NCI-H128 (cell line): Measurements from ENCODE around the gene OBSCN.

Source experiments
- DNase-seq: peaks from one replicate; lab custom pipeline; 2025; ENCODE audit not compliant: unreplicated experiment; lab: John Stamatoyannopoulos, UW

OBSCN gene

GRCh38 chr1:228304225-228304624 is 96.4 kb downstream of the OBSCN start:
- no peak for DNase-seq

DNA sequence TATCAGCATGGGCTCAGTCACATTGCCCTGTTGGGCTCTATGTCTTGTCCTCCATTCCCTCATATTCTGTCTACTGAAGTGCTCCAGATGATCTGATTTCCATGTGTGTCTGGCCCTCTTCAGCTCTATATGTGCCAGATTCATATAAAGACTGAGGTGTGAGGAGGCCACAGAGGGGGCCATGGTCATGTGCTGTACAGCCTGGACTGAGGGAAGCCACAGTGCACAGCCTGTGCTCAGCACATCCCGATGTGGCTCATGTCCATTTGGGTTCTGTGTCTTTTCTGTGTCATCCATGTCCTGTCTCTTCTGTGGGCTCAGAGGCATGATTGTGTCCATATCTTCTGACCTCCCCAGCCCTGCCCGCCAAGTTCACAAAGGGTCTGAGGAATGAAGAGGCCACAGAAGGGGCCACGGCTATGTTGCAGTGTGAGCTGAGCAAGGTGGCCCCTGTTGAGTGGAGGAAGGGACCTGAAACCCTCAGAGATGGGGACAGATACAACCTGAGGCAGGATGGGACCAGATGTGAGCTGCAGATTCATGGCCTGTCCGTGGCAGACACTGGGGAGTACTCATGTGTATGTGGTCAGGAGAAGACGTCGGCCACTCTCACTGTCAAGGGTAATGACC is 97.0 kb downstream of the OBSCN start:
- no peak for DNase-seq

DNA sequence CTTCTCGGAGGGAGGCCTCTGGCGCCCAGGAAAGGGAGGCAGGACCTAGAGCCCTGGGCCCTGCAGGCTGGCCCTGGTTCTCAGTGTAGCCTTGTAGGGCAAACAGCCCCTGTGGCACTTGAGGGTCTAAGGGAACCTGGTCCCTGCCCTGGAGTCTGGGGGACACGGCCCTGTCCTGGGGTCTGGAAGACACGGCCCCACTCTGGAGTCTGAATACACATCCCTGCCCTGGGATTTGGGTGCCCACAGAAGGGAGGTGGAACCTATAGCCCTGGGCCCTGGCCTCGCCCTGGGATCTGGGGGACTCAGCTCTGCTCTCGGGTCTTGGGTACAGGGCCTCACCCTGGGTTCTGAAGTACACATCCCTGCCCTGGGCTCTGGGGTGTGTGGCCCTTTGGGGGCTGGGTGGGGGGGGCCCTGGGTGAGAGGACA is 97.9 kb downstream of the OBSCN start:
- no peak for DNase-seq

DNA sequence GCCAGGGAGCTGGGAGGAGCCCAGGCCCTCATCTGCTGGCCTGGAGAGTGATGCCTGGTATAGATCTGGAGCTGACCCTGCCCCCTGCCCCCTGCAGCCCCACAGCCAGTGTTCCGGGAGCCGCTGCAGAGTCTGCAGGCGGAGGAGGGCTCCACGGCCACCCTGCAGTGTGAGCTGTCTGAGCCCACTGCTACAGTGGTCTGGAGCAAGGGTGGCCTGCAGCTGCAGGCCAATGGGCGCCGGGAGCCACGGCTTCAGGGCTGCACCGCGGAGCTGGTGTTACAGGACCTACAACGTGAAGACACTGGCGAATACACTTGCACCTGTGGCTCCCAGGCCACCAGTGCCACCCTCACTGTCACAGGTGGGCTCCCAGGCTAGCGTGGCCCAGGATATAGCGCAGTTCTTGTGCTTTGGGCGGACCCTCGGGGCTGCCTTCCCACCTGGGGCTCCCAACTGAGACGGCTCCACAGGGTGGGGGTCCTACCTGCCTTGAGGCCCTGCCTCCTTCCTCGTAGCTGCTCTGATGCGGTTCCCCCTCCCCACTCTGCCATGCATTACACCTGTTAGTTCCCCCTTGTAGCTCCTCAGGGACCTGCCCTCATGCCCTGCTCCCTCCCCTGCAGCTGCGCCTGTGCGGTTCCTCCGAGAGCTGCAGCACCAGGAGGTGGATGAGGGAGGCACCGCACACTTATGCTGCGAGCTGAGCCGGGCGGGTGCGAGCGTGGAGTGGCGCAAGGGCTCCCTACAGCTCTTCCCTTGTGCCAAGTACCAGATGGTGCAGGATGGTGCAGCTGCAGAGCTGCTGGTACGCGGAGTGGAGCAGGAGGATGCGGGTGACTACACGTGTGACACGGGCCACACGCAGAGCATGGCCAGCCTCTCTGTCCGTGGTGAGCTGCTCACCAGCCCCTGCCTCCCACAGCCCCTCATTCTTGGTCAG is 98.7 kb downstream of the OBSCN start:
- DNase-seq = no peak

GRCh38 chr1:228307218-228308023 is 99.6 kb downstream of the OBSCN start:
- DNase-seq = no peak

- no peak for DNase-seq
These were observed 100.3 kb downstream of the OBSCN start for GRCh38 chr1:228308085-228308601.

- DNase-seq = no peak
These were observed 100.9 kb downstream of the OBSCN start for GRCh38 chr1:228308628-228309325.

DNA sequence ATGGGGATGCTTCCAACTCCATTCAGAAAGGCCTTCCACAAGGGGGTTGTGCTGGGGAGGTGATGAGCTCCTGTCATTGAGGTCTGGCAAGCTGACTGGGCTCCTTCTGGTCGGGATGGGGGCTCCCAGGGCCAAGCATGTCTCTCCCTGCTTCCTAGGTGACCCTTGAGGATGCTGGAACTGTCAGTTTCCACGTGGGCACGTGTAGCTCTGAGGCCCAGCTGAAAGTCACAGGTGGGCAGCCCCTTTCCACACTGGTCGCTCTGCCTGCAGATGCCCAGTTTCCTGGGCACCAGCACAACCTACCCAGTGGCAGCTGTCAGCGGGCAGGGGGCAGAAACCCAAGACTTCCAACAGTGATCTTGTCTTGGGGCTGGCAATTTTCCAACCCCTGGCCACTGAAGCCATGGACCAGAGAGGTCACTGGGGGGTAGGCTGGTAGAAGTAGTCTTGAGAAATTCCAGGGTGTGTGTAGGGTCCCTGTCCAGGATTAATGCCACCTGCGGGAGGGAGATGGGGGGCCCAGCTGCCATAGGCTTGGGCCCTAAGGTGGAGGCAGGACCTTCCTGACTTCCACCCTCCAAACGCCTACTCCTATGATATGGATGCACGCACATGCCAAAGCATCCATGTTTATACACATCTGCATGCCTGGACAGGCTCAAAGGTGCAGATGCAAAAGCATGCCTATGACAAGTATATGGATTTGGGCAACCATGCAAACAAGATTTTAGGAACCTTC is 101.7 kb downstream of the OBSCN start:
- DNase-seq = no peak

- no peak for DNase-seq
These were observed 102.4 kb downstream of the OBSCN start for GRCh38 chr1:228310162-228310792.

DNA sequence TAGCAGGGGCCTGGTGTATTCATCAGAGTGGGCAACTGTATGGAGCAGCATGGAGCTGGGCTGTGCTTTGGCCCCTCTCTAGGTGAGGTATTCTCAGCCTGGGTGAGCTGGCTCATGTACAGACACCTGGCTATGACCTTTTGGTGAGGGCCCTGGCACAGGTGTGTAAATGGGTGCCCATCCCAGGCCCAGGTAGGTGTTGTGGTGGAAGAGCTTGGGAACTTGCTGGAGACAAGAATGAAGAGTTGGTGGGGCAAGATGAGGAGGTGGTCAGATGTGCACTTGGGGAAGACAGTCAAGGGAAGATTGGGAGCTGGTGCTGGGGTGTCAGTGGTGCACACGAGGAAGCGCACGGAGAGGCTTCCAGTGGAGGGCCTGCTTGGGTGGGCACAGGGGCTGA is 103.2 kb downstream of the OBSCN start:
- no peak for DNase-seq

DNA sequence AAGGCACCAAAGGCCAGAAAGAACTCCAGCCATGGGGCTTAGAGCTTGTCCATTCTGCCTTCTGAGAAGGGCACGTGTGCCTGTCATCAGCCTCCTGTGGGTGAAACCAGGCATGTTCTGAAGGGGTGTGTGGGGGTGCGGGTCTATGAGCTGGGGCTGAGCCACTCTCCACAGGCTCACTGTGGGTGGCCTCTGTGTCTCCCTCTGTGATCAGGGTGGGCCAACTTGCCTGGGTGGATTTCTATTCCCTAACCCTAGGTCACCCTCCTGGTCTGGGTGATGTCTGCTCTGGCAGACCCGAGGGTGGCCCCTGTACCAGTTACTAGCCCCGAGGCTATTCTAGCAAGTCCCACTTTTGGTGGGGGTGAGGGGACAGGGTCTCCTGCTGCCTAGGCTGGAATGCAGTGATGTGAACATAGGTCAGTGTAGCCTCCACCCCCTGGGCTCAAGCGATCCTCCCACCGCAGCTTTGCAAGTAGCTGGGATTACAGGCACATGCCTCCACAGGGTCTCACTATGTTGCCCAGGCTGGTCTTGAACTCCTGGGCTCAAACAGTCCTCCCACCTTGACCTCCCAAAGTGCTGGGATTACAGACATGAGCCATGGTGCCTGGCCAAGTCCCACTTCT is 104.4 kb downstream of the OBSCN start:
- no peak for DNase-seq

GRCh38 chr1:228313536-228314277 is 105.9 kb downstream of the OBSCN start:
- DNase-seq = no peak

DNA sequence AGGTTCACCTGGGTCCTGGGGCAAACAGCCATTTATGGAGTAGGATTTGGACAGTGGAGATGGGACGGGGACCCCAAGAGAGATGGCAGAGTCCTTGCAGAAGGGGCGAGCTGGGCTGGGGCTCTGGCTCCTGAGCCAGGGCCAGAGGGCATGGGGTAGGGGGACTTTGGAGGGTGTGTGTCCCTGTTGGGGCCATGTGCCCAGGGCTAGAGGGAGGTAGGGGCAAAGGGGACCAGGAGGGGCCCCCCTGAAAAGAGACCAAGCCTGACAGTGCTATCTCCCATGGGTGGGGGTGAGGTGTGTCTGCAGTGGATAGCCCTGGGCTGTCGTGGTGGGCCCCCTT is 106.4 kb downstream of the OBSCN start:
- DNase-seq = no peak

GRCh38 chr1:228314658-228315483 is 107.0 kb downstream of the OBSCN start:
- no peak for DNase-seq

- DNase-seq = no peak
These were observed 107.7 kb downstream of the OBSCN start for GRCh38 chr1:228315484-228315944.

DNA sequence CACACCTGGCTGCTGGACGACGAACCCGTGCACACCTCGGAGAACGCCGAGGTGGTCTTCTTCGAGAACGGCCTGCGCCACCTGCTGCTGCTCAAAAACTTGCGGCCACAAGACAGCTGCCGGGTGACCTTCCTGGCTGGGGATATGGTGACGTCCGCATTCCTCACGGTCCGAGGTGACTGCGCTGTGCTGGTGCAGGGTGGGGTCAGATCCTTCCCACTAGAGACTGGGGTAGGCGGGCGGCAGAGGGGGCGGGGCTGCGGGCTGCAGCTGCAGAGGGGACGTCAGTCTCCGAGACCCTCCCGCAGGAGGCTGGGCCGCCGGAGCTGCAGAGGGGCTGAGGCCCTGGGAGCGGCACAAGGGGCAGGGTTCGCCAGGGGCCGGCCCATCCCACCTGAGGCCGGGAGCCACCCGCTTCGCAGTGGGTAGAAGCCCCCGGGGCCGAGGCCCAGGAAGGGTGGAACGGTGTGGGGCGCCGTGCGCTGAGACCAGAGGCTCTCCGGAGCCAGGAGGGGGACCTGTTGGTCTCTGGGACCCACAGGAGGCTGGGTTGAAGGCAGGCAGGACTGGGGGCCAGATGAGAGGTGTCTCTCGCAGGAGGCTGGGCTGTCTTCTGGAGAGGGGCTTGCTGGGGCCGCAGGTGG is 108.2 kb downstream of the OBSCN start:
- no peak for DNase-seq
